Esophagus muscularis mucosa (tissue), 4 donors: ENCODE data around the gene TMEM255A. TPM values are rescaled to one million over a fixed set of nuclear protein-coding genes. Genes with fewer than 3 reads are reported as not detected.

ENCODE experiments used
- DNase-seq: peaks from one replicate; pipeline ENCODE4 v3.0.0-alpha.2; 2017; ENCODE audit errors: extremely low spot score
- H3K27ac ChIP-seq, 4 donors: fragments of 200-600 bp; sonication (generic); replicated peaks in 1 of 4; 1 replicate in 3 of 4; 2 replicates in 1 of 4; pipeline ENCODE4 v1.5.1; 2016 to 2019; ENCODE audit warnings: mild to moderate bottlenecking in 1 of 4
- H3K27me3 ChIP-seq, 4 donors: fragments of 200-600 bp; sonication (generic); one replicate each; pipeline versions ENCODE4 v1.5.1 to v1.6.0; 2016 to 2019
- H3K36me3 ChIP-seq, 4 donors: fragments of 200-600 bp; sonication (generic); one replicate each; pipeline ENCODE4 v1.5.1; 2016 to 2019
- H3K4me1 ChIP-seq, 4 donors: fragments of 200-600 bp; sonication (generic); one replicate each; pipeline ENCODE4 v1.5.1; 2016 to 2019
- H3K4me3 ChIP-seq, 4 donors: fragments of 200-600 bp; sonication (generic); 1 replicate in 2 of 4; 2 replicates in 2 of 4; pipeline ENCODE4 v1.5.1; 2016 to 2019; ENCODE audit warnings: mild to moderate bottlenecking in 4 of 4, moderate library complexity in 1 of 4
- H3K9me3 ChIP-seq, 4 donors: fragments of 200-600 bp; sonication (generic); 1 replicate in 3 of 4; 2 replicates in 1 of 4; pipeline ENCODE4 v1.5.1; 2016 to 2019
- EP300 ChIP-seq: sonication (generic); formaldehyde crosslinking; IDR thresholded peaks from one replicate; pipeline ENCODE4 v1.6.1; 2017; ENCODE audit warnings: antibody characterized with exemption
- POLR2A ChIP-seq: fragments of 450-650 bp; IDR thresholded peaks from one replicate; pipeline ENCODE4 v1.6.1; 2017; ENCODE audit warnings: antibody characterized with exemption, moderate library complexity, mild to moderate bottlenecking, low read depth
- POLR2AphosphoS5 ChIP-seq, 2 donors: sonication (generic); formaldehyde crosslinking; IDR thresholded peaks; one replicate each; pipeline ENCODE4 v1.6.1; 2017; ENCODE audit warnings: antibody characterized with exemption in 2 of 2
- whole genome bisulfite sequencing: methylation state at CpG from one replicate; pipeline ENCODE4 v1.1.5; 2018; 5-methylcytosine and 5-hydroxymethylcytosine counted together
- intact Hi-C: fragments of 100-400 bp; cut with DNase I; formaldehyde crosslinking; loops from one replicate; pipeline ENCODE4 v1.15.1; 2023
- total RNA-seq, 4 donors: library from RNA; depleted of rRNA; stranded (reverse); fragments of >200 nt; gene quantifications; one replicate each; pipeline versions ENCODE4 v1.1.0 to v1.2.1, GENCODE V29; 2016
- TF ChIP-seq, protein P1 (sequence below), 3 experiments: fragments of 200-600 bp in 2 of 3; fragments of 450-650 bp in 1 of 3; sonication (generic) in 2 of 3; IDR thresholded peaks; one replicate each; pipeline ENCODE4 v1.5.1; 2017 to 2019; ENCODE audit warnings: antibody characterized with exemption in 3 of 3, mild to moderate bottlenecking in 2 of 3, moderate library complexity in 1 of 3

Gene TMEM255A
- total RNA-seq, 4 donors from 2014 or later, result 1.2 to 4.7 (median 4.2) TPM

DNA sequence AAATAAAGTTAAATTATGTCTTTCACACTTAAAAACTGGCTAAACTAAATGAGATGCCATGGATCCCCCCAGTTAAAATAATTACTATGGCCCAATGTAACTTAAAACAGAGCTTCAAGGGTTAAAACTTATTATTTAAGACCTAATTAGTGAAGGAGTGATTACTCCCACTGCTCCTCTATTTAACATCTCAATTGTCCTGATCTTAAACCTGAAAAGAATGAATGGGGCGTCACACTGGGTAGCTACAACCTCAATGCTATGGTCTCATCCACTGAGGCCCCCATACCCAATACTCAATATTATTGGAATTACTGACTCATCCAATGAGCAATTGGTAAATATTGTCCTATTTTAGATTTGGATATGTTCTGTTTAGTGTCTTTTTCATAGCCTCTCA lies 21.1 kb upstream of the TMEM255A start:
- WGBS, result 65% methylated on average over 1 of the region's 1 CpG
- intact Hi-C loops, result no loop called here

DNA sequence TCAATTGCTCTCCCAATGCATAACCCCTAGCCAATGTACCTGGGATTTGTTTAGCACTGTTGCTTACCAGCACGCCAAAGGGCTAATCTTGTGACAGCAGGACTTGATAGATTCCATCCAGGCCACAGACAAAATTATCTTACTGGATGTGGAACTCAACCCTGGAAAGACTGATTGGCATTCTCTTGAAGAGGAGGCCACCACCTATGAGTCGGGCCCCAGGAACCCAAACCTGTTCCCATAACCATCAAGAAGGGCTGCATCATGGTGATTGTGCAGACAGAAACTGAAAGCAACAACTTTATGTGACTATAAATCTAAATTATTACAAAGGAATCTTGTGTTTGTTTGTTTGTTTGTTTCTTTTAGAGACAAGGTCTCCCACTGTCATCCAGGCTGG lies 19.9 kb upstream of the TMEM255A start:
- intact Hi-C loops, result no loop called here

More for the DNA sequence above, 21.1 kb upstream of the TMEM255A start:
- Histone ChIP-seq H3K4me3 (no peak overlapping the region), H3K9me3 (peaks cover 0 to 22% (median 5%) of the 10 kb centered on the region in 4 donors), H3K36me3 (no peaks in the 10 kb centered on the region), H3K27me3 (no peaks in the 10 kb centered on the region), H3K27ac (no peak overlapping the region), H3K4me1 (no peaks in the 10 kb centered on the region)
- no peak for TF ChIP-seq POLR2A
- no peak for TF ChIP-seq POLR2AphosphoS5 (IDR thresholded peaks at IDR 0.05)
- TF ChIP-seq, protein P1, sequence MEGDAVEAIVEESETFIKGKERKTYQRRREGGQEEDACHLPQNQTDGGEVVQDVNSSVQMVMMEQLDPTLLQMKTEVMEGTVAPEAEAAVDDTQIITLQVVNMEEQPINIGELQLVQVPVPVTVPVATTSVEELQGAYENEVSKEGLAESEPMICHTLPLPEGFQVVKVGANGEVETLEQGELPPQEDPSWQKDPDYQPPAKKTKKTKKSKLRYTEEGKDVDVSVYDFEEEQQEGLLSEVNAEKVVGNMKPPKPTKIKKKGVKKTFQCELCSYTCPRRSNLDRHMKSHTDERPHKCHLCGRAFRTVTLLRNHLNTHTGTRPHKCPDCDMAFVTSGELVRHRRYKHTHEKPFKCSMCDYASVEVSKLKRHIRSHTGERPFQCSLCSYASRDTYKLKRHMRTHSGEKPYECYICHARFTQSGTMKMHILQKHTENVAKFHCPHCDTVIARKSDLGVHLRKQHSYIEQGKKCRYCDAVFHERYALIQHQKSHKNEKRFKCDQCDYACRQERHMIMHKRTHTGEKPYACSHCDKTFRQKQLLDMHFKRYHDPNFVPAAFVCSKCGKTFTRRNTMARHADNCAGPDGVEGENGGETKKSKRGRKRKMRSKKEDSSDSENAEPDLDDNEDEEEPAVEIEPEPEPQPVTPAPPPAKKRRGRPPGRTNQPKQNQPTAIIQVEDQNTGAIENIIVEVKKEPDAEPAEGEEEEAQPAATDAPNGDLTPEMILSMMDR (IDR thresholded peaks at IDR 0.05), result no peak
- TF ChIP-seq EP300, result no peak
- no peak for DNase-seq

DNA sequence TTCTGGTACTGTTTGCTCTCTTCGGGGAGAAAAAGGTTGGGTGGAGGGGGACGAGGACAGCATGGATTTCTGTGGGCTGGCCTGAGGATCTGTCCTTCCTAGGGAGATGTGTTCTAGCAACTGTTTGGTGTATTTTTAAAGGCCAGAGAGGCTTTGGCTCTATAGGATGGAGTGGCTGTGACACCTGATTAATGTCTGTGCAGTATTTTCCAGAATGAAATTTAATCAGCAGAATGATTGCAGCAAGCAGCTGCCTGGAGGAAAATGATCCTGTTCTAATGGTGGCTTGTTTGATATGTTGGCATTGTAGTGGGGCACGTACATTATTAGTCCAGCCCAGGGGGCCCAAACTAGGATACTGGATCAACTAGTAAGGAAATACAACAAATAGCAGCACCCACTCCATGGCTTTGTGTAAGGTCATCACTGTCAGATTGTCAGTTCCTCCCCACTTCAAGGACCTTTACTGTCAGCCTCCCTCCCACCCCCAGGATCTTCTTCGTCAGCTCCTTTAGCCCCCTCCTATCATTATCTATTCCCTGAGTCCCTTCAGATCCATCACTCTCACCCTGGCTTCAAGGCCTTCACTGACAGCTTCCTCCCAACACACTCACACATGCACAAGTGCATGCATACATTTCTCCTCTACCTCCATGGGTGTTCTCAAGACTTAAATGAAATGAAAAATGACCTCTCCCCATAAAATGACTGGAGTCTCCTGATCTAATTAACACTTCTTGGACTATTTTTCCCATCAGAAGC lies 10.4 kb upstream of the TMEM255A start:
- intact Hi-C loops, result no loop called here
- H3K9me3 ChIP-seq, result no peaks in the 10 kb centered on the region
- no peaks in the 10 kb centered on the region for H3K4me1 ChIP-seq
- H3K27ac ChIP-seq, result no peak overlapping the region
- H3K36me3 ChIP-seq, result no peaks in the 10 kb centered on the region
- 64% methylated on average over 4 of the region's 4 CpGs for WGBS
- H3K4me3 ChIP-seq, result no peak overlapping the region
- DNase-seq, result no peak
- TF ChIP-seq POLR2AphosphoS5 (IDR thresholded peaks at IDR 0.05), result no peak
- TF ChIP-seq POLR2A, result no peak
- TF ChIP-seq, protein P1 (IDR thresholded peaks at IDR 0.05), result no peak
- TF ChIP-seq EP300, result no peak
- peaks cover 0 to 6% (median 0%) of the 10 kb centered on the region in 4 donors for H3K27me3 ChIP-seq

More for the DNA sequence above, 19.9 kb upstream of the TMEM255A start:
- DNase-seq, result no peak
- no peaks in the 10 kb centered on the region for H3K36me3 ChIP-seq
- no peaks in the 10 kb centered on the region for H3K4me1 ChIP-seq
- peaks cover 0 to 11% (median 0%) of the 10 kb centered on the region in 4 donors for H3K9me3 ChIP-seq
- 82% methylated on average over 2 of the region's 2 CpGs for WGBS
- H3K27me3 ChIP-seq, result no peaks in the 10 kb centered on the region
- no peak overlapping the region for H3K27ac ChIP-seq
- H3K4me3 ChIP-seq, result no peak overlapping the region
- TF ChIP-seq POLR2A, result no peak
- TF ChIP-seq, protein P1 (IDR thresholded peaks at IDR 0.05), result no peak
- no peak for TF ChIP-seq EP300

DNA sequence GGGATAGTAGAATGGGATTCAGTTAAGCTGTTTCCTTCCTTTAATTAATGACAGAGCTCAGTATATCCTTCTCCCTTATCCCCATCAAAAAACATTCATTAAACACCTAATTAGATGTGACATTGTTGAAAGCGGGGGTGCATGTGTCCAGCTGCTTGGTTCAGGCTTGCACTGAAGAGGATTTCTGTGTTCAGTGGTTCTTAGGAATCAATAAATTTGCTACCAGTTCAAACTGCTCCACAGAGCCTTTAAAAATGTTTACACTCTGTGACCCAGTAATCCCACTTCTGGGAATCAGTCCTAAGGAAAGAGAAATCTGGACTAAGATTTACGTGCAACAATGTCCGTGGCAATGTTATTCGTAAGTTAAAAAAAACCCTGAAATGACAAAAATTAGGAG lies 7.2 kb upstream of the TMEM255A start:
- H3K36me3 ChIP-seq, result no peaks in the 10 kb centered on the region
- no peak overlapping the region for H3K27ac ChIP-seq
- TF ChIP-seq EP300 (no peak), POLR2AphosphoS5 (IDR thresholded peaks at IDR 0.05) (no peak), POLR2A (no peak)
- TF ChIP-seq, protein P1 (IDR thresholded peaks at IDR 0.05), result no peak
- H3K4me3 ChIP-seq, result no peak overlapping the region
- H3K9me3 ChIP-seq, result no peaks in the 10 kb centered on the region
- H3K27me3 ChIP-seq, result peaks cover 0 to 18% (median 0%) of the 10 kb centered on the region in 4 donors
- no peak for DNase-seq
- 59% methylated on average over 4 of the region's 4 CpGs for WGBS
- intact Hi-C loops, result loop anchor here (10.0 kb wide), 1 partner anchor 156 kb away; no protein-coding TSS in a partner anchor
- no peaks in the 10 kb centered on the region for H3K4me1 ChIP-seq
